Parathyroid adenoma (tissue), 2 donors: ENCODE measurements around the gene VNN1.
"Not testable (repeated sequence)": the region's sequence is repeated elsewhere in the genome, so short reads cannot be mapped to it uniquely, and the experiment has no call there.

Experiments
- H2AFZ ChIP-seq: fragments of 300-600 bp; sonication (generic); one replicate; pipeline ENCODE4 v1.7.0; 2017; ENCODE audit warnings: antibody characterized with exemption, mild to moderate bottlenecking
- H3K27ac ChIP-seq: fragments of 300-600 bp; sonication (generic); one replicate; pipeline ENCODE4 v1.7.0; 2017
- H3K27me3 ChIP-seq: fragments of 300-600 bp; sonication (generic); one replicate; pipeline ENCODE4 v1.7.0; 2017; ENCODE audit warnings: low read length; ENCODE audit not compliant: control insufficient read depth, insufficient read depth
- H3K36me3 ChIP-seq: fragments of 300-600 bp; sonication (generic); one replicate; pipeline ENCODE4 v1.7.0; 2017; ENCODE audit warnings: low read length; ENCODE audit not compliant: control insufficient read depth, insufficient read depth
- H3K4me1 ChIP-seq: fragments of 300-600 bp; sonication (generic); one replicate; pipeline ENCODE4 v1.7.0; 2017; ENCODE audit warnings: control low read depth
- H3K4me2 ChIP-seq: fragments of 300-600 bp; sonication (generic); one replicate; pipeline ENCODE4 v1.7.0; 2017; ENCODE audit warnings: low read length
- H3K4me3 ChIP-seq: fragments of 300-600 bp; sonication (generic); one replicate; pipeline ENCODE4 v1.7.0; 2017; ENCODE audit warnings: low read depth, low read length
- H3K79me2 ChIP-seq: fragments of 300-600 bp; sonication (generic); one replicate; pipeline ENCODE4 v1.7.0; 2017; ENCODE audit warnings: control low read depth
- H3K9ac ChIP-seq: fragments of 300-600 bp; sonication (generic); one replicate; pipeline ENCODE4 v1.7.0; 2017; ENCODE audit warnings: mild to moderate bottlenecking
- H3K9me3 ChIP-seq: fragments of 300-600 bp; sonication (generic); one replicate; pipeline ENCODE4 v1.7.0; 2017; ENCODE audit warnings: low read length; ENCODE audit not compliant: control insufficient read depth
- CTCF ChIP-seq: fragments of 300-600 bp; sonication (generic); IDR thresholded peaks from one replicate; pipeline ENCODE4 v1.7.0; 2017; ENCODE audit warnings: antibody characterized with exemption, mild to moderate bottlenecking
- donor health status: primary hyperparathyroidism.

VNN1 gene

GRCh38 chr6:132650429-132650828 lies 63.4 kb downstream of the VNN1 start:
- Histone ChIP-seq H3K9me3 (no peaks in the 10 kb centered on the region), H3K9ac (no peak overlapping the region), H2AFZ (no peak overlapping the region), H3K4me3 (no peak overlapping the region), H3K36me3 (no peaks in the 10 kb centered on the region), H3K4me1 (no peaks in the 10 kb centered on the region), H3K4me2 (no peak overlapping the region), H3K27me3 (no peaks in the 10 kb centered on the region), H3K27ac (no peak overlapping the region), H3K79me2 (no peaks in the 10 kb centered on the region)
- no peak for TF ChIP-seq CTCF

DNA sequence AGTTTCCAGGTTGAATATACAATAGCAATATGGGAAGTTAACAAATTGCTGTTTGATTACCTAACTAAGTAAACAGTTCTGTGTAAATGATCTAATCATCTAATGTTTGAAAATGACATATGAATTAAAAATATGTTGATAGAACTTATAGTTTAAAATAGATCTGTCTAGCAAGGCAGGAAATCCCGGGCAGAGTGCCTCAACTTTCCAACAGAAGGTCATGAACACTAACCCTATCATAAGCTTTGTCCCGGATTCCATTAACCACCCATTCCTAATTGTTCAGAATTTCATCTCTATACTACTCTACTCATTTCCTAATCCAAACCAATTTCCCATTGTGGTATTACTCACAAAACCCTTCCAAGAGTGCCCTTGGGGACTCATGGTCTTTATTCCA lies 65.0 kb downstream of the VNN1 start:
- Histone ChIP-seq H3K4me1 (no peaks in the 10 kb centered on the region), H3K9me3 (no peaks in the 10 kb centered on the region), H3K36me3 (no peaks in the 10 kb centered on the region), H2AFZ (no peak overlapping the region), H3K79me2 (no peaks in the 10 kb centered on the region), H3K27ac (no peak overlapping the region), H3K4me3 (no peak overlapping the region), H3K4me2 (no peak overlapping the region), H3K9ac (no peak overlapping the region), H3K27me3 (no peaks in the 10 kb centered on the region)
- TF ChIP-seq CTCF: no peak

- Histone ChIP-seq H3K9ac (no peak overlapping the region), H3K4me1 (no peaks in the 10 kb centered on the region), H3K4me3 (no peak overlapping the region), H3K27me3 (no peaks in the 10 kb centered on the region), H3K9me3 (no peaks in the 10 kb centered on the region), H3K79me2 (no peaks in the 10 kb centered on the region), H2AFZ (no peak overlapping the region), H3K4me2 (no peak overlapping the region), H3K36me3 (no peaks in the 10 kb centered on the region), H3K27ac (no peak overlapping the region)
- no peak for TF ChIP-seq CTCF
Measured at GRCh38 chr6:132648356-132648755, 65.5 kb downstream of the VNN1 start.

DNA sequence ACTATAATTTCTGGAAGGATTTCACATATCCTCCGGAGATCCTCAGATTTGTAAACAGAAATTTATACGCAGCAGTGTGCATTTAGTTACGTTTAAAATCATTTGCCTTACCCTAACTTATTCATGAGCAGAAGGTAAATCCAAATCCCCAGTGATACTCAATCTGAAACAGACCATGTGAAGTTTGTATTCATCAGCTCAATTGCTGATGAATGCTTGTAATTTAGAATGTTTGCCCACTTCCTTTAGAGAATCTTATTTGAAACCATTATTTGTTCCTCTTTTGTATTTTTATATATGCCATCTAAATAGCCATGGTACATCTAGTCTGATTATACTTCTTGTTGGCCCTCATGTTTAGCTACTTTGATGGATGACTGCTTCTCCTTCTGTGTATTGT lies 70.3 kb downstream of the VNN1 start:
- H3K36me3 ChIP-seq: no peaks in the 10 kb centered on the region
- H3K79me2 ChIP-seq: no peaks in the 10 kb centered on the region
- H2AFZ ChIP-seq: no peak overlapping the region
- no peaks in the 10 kb centered on the region for H3K27me3 ChIP-seq
- TF ChIP-seq CTCF: no peak
- H3K9me3 ChIP-seq: no peaks in the 10 kb centered on the region
- no peak overlapping the region for H3K4me3 ChIP-seq
- no peak overlapping the region for H3K4me2 ChIP-seq
- H3K27ac ChIP-seq: no peak overlapping the region
- H3K9ac ChIP-seq: no peak overlapping the region
- no peaks in the 10 kb centered on the region for H3K4me1 ChIP-seq

GRCh38 chr6:132637135-132637534 lies 76.7 kb downstream of the VNN1 start:
- H3K79me2 ChIP-seq, H3K4me3 ChIP-seq: not testable (repeated sequence)

DNA sequence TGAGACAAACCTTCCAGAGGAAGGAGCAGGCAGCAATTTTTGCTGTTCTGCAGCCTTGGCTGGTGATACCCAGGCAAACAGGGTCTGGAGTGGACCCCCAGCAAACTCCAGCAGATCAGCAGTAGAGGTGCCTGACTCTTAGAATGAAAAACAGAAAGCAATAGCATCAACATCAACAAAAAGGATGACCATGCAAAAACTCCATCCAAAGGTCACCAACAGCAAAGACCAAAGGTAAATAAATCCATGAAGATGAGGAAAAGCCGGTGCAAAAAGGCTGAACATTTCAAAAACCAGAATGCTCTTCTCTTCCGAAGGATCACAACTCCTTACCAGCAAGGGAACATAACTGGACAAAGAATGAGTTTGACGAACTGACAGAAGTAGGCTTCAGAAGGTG lies 77.9 kb downstream of the VNN1 start:
- H3K27me3 ChIP-seq, H3K4me2 ChIP-seq, H3K4me3 ChIP-seq, H3K9me3 ChIP-seq, H3K9ac ChIP-seq, H2AFZ ChIP-seq, H3K36me3 ChIP-seq, H3K27ac ChIP-seq, H3K79me2 ChIP-seq, H3K4me1 ChIP-seq: not testable (repeated sequence)

More at GRCh38 chr6:132637135-132637534, 76.7 kb downstream of the VNN1 start:
- H3K9me3 ChIP-seq, H3K9ac ChIP-seq, H3K27me3 ChIP-seq, H3K27ac ChIP-seq, H3K4me1 ChIP-seq, H3K4me2 ChIP-seq, H2AFZ ChIP-seq, H3K36me3 ChIP-seq: not testable (repeated sequence)

- H3K36me3 ChIP-seq, H3K9ac ChIP-seq, H2AFZ ChIP-seq, H3K4me3 ChIP-seq, H3K9me3 ChIP-seq, H3K27ac ChIP-seq, H3K4me2 ChIP-seq, H3K4me1 ChIP-seq, H3K79me2 ChIP-seq, H3K27me3 ChIP-seq: not testable (repeated sequence)
Measured at GRCh38 chr6:132635288-132635687, 78.6 kb downstream of the VNN1 start.
